GM23248 (cell line): ENCODE data around the gene RAPGEF2.

Source experiments
- EZH2 ChIP-seq: fragments of 200-600 bp; sonication (generic); IDR thresholded peaks from 2 replicates; pipeline ENCODE4 v1.6.1; 2018; ENCODE audit warnings: antibody characterized with exemption, mild to moderate bottlenecking; ENCODE audit not compliant: insufficient read depth, poor library complexity, severe bottlenecking
- EZH2phosphoT487 ChIP-seq: fragments of 200-600 bp; sonication (generic); IDR thresholded peaks from 2 replicates; pipeline ENCODE4 v1.6.1; 2018; ENCODE audit warnings: antibody characterized with exemption, moderate library complexity, mild to moderate bottlenecking, low read depth; ENCODE audit not compliant: insufficient read depth

DNA sequence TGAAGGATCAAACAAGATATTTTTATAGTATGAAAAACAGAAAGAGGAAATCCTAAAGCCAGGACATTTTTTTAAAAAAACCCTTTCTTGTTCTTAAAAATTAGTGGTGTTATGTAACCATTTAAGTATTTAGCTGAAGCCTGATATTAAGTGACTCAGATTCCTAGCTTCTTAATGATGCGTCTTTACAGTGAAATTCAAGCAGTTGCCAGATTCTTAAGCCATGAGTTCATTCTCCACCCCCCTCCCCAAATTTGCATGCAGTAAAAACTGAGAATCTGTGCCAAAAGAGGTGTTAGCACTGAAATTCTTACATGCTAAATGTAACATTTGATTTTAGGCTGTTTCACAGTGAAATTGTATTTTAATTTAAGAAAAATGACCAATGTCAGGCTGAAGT, 180.8 kb downstream of the RAPGEF2 start:
- no peak for TF ChIP-seq EZH2
- TF ChIP-seq EZH2phosphoT487: no peak
